GM19467 (cell line): ENCODE data around the gene NRCAM.

Source experiments
- ATAC-seq: cut with Tn5 transposase; IDR thresholded peaks from one replicate; pipeline ENCODE4 v1.9.1; 2021; ENCODE audit warnings: mild to moderate bottlenecking, moderate library complexity; ENCODE audit not compliant: unreplicated experiment

Gene NRCAM

DNA sequence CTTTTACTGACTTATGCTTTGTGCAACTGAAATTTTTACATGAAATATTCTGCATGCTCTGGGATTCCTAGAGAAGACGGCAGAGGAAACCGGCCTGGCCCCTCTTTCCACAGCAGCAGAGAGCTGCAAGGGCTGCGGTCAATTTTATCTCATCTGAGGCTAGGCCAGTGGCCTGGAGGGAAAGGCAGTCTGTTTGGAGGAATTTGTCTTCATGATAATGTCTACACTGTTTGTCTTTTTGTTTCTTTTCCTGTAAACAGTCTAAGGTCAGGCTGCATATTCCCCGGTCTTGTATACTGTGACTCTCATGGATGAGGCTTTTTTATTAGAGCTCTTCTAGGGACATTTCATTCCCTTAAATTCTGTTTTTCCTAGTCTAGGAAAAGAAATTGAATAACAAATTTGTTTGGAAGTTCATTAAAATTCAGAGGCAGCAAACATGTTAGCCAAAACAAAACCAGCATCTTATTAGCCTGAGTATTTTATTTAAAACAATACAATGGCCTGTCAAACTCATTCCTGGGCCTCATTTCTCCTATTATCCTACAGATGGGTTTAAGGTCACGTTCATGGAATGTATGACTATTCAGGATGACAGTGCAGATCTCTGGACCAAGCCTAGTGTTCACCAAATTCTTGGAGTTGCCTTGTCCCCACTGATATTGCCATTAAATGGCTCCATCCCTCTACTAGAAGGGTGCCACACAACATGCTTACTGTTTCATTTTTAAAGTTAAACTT lies 352.5 kb downstream of the NRCAM start:
- ATAC-seq, result no peak

DNA sequence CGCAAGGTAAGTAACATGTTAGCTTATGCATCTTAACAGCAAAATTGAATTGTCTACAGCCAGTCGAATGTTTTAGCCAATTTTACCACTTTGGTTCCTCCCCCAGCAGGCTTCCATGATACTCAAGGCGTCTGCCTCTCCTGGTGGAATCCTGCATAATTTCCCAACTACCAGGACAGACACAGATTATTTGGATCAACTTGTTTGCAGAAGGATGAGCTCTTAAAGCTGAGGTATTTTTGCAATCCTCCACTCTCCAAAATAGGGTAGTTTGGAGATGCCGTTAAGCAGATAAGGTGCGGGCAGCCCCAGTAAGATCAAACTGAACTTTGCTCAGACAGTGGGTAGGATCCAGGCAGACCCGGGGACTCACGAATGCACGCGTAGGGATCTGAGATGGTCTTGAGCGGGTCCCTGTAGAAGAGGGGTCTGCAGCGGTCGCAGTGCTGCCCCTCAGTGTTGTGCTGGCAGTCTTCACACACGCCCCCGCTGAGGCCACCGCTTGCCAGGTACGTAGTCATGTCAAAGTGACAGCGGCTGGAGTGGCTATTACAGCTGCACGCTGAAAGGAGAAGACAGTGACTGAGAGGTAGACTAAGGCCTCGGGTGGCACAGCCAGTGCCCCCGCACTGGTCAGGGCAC lies 353.4 kb downstream of the NRCAM start:
- ATAC-seq, result no peak

DNA sequence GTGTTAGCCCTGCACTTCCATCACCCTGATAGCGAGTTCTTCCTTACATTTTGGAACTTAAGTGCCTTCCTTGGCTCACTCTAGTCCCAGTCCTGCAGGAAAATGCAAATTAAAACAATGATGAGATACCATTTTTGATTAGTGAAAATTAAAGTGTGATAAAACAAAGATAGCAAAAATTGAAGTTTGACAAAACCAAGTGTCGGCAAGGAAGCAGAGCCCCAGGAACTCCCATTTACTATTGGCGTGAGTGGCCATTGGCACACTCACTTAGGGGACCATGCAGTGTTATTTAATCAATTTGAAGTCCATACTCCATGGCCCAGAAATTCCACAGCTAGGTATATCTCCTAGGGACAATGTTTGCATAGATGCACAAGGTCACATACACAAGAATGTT lies 354.5 kb downstream of the NRCAM start:
- no peak for ATAC-seq

DNA sequence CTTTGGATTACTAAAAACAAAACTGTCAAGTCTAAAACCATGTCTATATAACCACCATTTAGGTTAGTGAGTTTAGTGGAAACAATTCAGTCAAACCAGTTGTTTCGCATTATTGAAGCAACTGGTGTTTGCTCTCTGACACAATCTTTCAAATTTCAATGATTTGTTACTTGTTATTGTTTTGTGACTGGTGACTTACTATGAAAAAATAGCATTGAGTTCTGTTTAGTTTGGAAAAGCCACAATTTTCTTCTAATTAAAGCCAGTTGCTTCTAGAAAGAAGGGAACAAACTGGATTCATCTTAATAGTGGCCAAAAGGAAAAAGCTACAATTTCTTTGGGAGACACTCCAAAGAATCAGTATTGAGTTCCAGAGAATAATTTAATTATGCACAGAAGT lies 356.5 kb downstream of the NRCAM start:
- ATAC-seq, result no peak

DNA sequence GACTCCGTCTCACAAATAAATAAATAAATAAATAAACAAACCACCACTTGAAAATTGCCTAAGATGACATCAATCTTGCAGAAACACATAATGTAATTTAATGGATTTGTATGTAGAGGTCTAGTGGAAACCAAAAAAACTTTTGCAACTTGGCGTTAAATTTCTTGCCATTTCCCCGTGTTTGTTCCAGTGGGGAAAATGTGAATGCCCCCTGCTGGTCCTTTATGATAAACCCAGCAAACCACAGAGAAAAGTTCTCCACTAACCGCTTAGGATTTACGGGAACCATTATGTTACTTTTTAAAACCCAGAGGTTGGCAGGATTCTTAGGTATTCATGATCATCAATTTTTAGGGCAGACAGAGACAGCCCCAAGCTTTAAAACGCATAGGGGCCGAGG lies 358.5 kb downstream of the NRCAM start:
- ATAC-seq, result no peak
